WERI-Rb-1 (cell line): Measurements from ENCODE around the gene TMED9.
"Not testable (repeated sequence)": the region's sequence is repeated elsewhere in the genome, so short reads cannot be mapped to it uniquely, and the experiment has no call there.

Source experiments
- DNase-seq: peaks from one replicate; pipeline ENCODE4 v3.0.0-alpha.2; 2020
- H3K27ac ChIP-seq: fragments of 250-450 bp; sonication (Bioruptor Pico); 2 replicates; pipeline ENCODE4 v1.5.1; 2020; ENCODE audit warnings: mild to moderate bottlenecking, moderate library complexity
- H3K27me3 ChIP-seq: fragments of 250-450 bp; sonication (Bioruptor Pico); 2 replicates; pipeline ENCODE4 v1.5.1; 2021; ENCODE audit warnings: mild to moderate bottlenecking, low read depth, moderate library complexity; ENCODE audit not compliant: insufficient read depth, severe bottlenecking
- H3K36me3 ChIP-seq: fragments of 250-450 bp; sonication (Bioruptor Pico); 2 replicates; pipeline ENCODE4 v1.5.1; 2020; ENCODE audit warnings: mild to moderate bottlenecking, moderate library complexity
- H3K4me3 ChIP-seq: 2 replicates; pipeline ENCODE4 v1.5.1; 2011; ENCODE audit warnings: low read depth, mild to moderate bottlenecking, control low read depth, low read length
- H3K9me3 ChIP-seq: fragments of 250-450 bp; sonication (Bioruptor Pico); 2 replicates; pipeline ENCODE4 v1.5.1; 2021; ENCODE audit warnings: mild to moderate bottlenecking, moderate library complexity; ENCODE audit not compliant: severe bottlenecking
- CTCF ChIP-seq: IDR thresholded peaks from 2 replicates; pipeline ENCODE4 v1.5.1; 2011; ENCODE audit warnings: low read depth, mild to moderate bottlenecking, control low read depth, inconsistent platforms, low read length

Gene TMED9

GRCh38 chr5:177555228-177555627 is 36.8 kb upstream of the TMED9 start:
- Histone ChIP-seq H3K27ac (no peak overlapping the region), H3K9me3 (no peaks in the 10 kb centered on the region), H3K27me3 (no peaks in the 10 kb centered on the region), H3K4me3 (no peak overlapping the region), H3K36me3 (peaks cover 10% of the 10 kb centered on the region)
- no peak for TF ChIP-seq CTCF
- DNase-seq: no peak

- Histone ChIP-seq H3K27ac (no peak overlapping the region), H3K27me3 (no peaks in the 10 kb centered on the region), H3K4me3 (no peak overlapping the region), H3K36me3 (peaks cover 10% of the 10 kb centered on the region), H3K9me3 (no peaks in the 10 kb centered on the region)
- no peak for DNase-seq
- TF ChIP-seq CTCF: no peak
These were observed 36.3 kb upstream of the TMED9 start for GRCh38 chr5:177555665-177556064.

GRCh38 chr5:177557041-177557647 is 34.9 kb upstream of the TMED9 start:
- H3K9me3 ChIP-seq: no peaks in the 10 kb centered on the region
- H3K4me3 ChIP-seq: no peak overlapping the region
- no peak for TF ChIP-seq CTCF
- no peak for DNase-seq
- H3K27ac ChIP-seq: no peak overlapping the region
- peaks cover 2% of the 10 kb centered on the region; the same call in 1 of the 2 replicates for H3K36me3 ChIP-seq
- H3K27me3 ChIP-seq: no peaks in the 10 kb centered on the region

- H3K4me3 ChIP-seq: no peak overlapping the region
- peaks cover 1% of the 10 kb centered on the region; the same call in 1 of the 2 replicates for H3K36me3 ChIP-seq
These were observed 34.2 kb upstream of the TMED9 start for GRCh38 chr5:177557796-177558195.

GRCh38 chr5:177559446-177559941 is 32.5 kb upstream of the TMED9 start:
- H3K27ac ChIP-seq, H3K4me3 ChIP-seq, H3K9me3 ChIP-seq, DNase-seq, H3K27me3 ChIP-seq, H3K36me3 ChIP-seq: not testable (repeated sequence)

More at GRCh38 chr5:177557796-177558195, 34.2 kb upstream of the TMED9 start:
- no peak for TF ChIP-seq CTCF
- Histone ChIP-seq H3K27ac (no peak overlapping the region), H3K9me3 (no peaks in the 10 kb centered on the region), H3K27me3 (no peaks in the 10 kb centered on the region)
- DNase-seq: no peak

- H3K4me3 ChIP-seq: no peak overlapping the region
- no peak for DNase-seq
- no peak overlapping the region for H3K27ac ChIP-seq
- TF ChIP-seq CTCF: no peak
- no peaks in the 10 kb centered on the region for H3K36me3 ChIP-seq
- H3K27me3 ChIP-seq: no peaks in the 10 kb centered on the region
- H3K9me3 ChIP-seq: no peaks in the 10 kb centered on the region
These were observed 27.0 kb upstream of the TMED9 start for GRCh38 chr5:177565046-177565445.
